ENCODE results near the gene TUG1. TPM values are rescaled to one million over a fixed set of nuclear protein-coding genes. Genes with fewer than 3 reads are reported as not detected.
A peak's percentile ranks its signal among the peaks of the same experiment; 100 is the strongest.

TUG1 gene
- total and polyA plus RNA-seq, 4 experiments from 2014 or later = 12.3 to 132 (median 74.9) TPM

- H3K4me1 ChIP-seq (ENCODE audit: insufficient read depth, low read length) = no peaks in the 10 kb centered on the region
- no peaks in the 10 kb centered on the region for H3K4me1 Mint-ChIP-seq
- intact Hi-C loops (cut with micrococcal nuclease) = no loop called here
- no peak overlapping the region for H3K27ac Mint-ChIP-seq
- peaks cover 0 to 1% of the 10 kb centered on the region in 2 donors for H3K27me3 Mint-ChIP-seq
- H3K9me3 Mint-ChIP-seq = no peaks in the 10 kb centered on the region
- H3K36me3 Mint-ChIP-seq = no peaks in the 10 kb centered on the region
- ChIA-PET CTCF (ENCODE audit: partially characterized antibody) (interaction anchor here (1.2 kb wide), 1 partner anchor 65 kb away, joined by 3 read pairs; no protein-coding TSS in a partner anchor), POLR2A (ENCODE audit: partially characterized antibody) (no interaction called here)
- H3K36me3 ChIP-seq (ENCODE audit: insufficient read depth, low read length) = no peaks in the 10 kb centered on the region
- no peak overlapping the region for H3K4me3 ChIP-seq (ENCODE audit: low read length in 2 of 2)
- no peak overlapping the region for H3K4me3 Mint-ChIP-seq
- no peak for DNase-seq
- H3K9me3 ChIP-seq (ENCODE audit: control insufficient read depth in 1 of 2, low read length in 2 of 2) = no peaks in the 10 kb centered on the region
- H3K27me3 ChIP-seq (ENCODE audit: insufficient read depth, low read length) = no peaks in the 10 kb centered on the region
- H3K27ac ChIP-seq (ENCODE audit: low read depth, low read length) = no peak overlapping the region
These were observed 51.3 kb downstream of the TUG1 start for GRCh38 chr22:31020334-31020733.

- ChIA-PET CTCF (ENCODE audit: partially characterized antibody) (interaction anchor here (0.6 kb wide), 1 partner anchor 15 kb away, joined by 3 read pairs; no protein-coding TSS in a partner anchor), POLR2A (ENCODE audit: partially characterized antibody) (no interaction called here)
- Histone ChIP-seq H3K4me3 (ENCODE audit: low read length in 2 of 2) (no peak overlapping the region), H3K27ac (ENCODE audit: low read depth, low read length) (no peak overlapping the region), H3K9me3 (ENCODE audit: control insufficient read depth in 1 of 2, low read length in 2 of 2) (no peaks in the 10 kb centered on the region), H3K27me3 (ENCODE audit: insufficient read depth, low read length) (no peaks in the 10 kb centered on the region), H3K36me3 (ENCODE audit: insufficient read depth, low read length) (no peaks in the 10 kb centered on the region), H3K4me1 (ENCODE audit: insufficient read depth, low read length) (no peaks in the 10 kb centered on the region)
- intact Hi-C loops (cut with micrococcal nuclease) = no loop called here
- no peak overlapping the region for H3K4me3 Mint-ChIP-seq
- no peak for DNase-seq
- peaks cover 0 to 1% of the 10 kb centered on the region in 2 donors for H3K27me3 Mint-ChIP-seq
- H3K9me3 Mint-ChIP-seq = peaks cover 0 to 2% (median 0%) of the 10 kb centered on the region in 8 donors
- H3K4me1 Mint-ChIP-seq = no peaks in the 10 kb centered on the region
- H3K36me3 Mint-ChIP-seq = no peaks in the 10 kb centered on the region
- H3K27ac Mint-ChIP-seq = peak overlapping the region in 1 of 7 donors; percentile 16
These were observed 53.5 kb downstream of the TUG1 start for GRCh38 chr22:31022516-31022915.

Other genes starting within 250 kb of the TUG1 start
- gene MORC2, start 491 bp upstream of the TUG1 start, total RNA-seq = 10 to 100 TPM; 43.8 to 46.3 TPM
- gene MORC2, start 491 bp upstream of the TUG1 start, polyA plus RNA-seq = 10 to 100 TPM in 1 of 2 donors, 1 to 10 TPM in 1; 9.5 to 22.8 TPM
- gene SMTN, start 112.1 kb downstream of the TUG1 start, total RNA-seq = 1 to 10 TPM; 1.6 to 1.7 TPM
- gene SMTN, start 112.1 kb downstream of the TUG1 start, polyA plus RNA-seq = under 1 TPM; 0.34 to 0.78 TPM
- gene SELENOM, start 138.3 kb downstream of the TUG1 start, total RNA-seq = 10 to 100 TPM; 64.2 to 68.6 TPM
- gene SELENOM, start 138.3 kb downstream of the TUG1 start, polyA plus RNA-seq = 100 to 1,000 TPM; 107 to 150 TPM
- gene INPP5J, start 153.7 kb downstream of the TUG1 start, total RNA-seq = under 1 TPM; 0.15 to 0.22 TPM
- not detected for gene INPP5J, start 153.7 kb downstream of the TUG1 start, polyA plus RNA-seq
- gene PLA2G3, start 171.2 kb downstream of the TUG1 start, total RNA-seq = not detected
- gene PLA2G3, start 171.2 kb downstream of the TUG1 start, polyA plus RNA-seq = not detected
- gene RNF185, start 190.9 kb downstream of the TUG1 start, total RNA-seq = 10 to 100 TPM; 31.5 to 31.7 TPM
- gene RNF185, start 190.9 kb downstream of the TUG1 start, polyA plus RNA-seq = 10 to 100 TPM; 24.1 to 27.1 TPM
- 10 to 100 TPM; 32.2 to 33.2 TPM for gene LIMK2, start 243.0 kb downstream of the TUG1 start, total RNA-seq
- gene LIMK2, start 243.0 kb downstream of the TUG1 start, polyA plus RNA-seq = 10 to 100 TPM; 12.3 to 26.8 TPM